Muscle of back (tissue), 11 donors: ENCODE measurements around the gene P2RY11. TPM values are rescaled to one million over a fixed set of nuclear protein-coding genes. Genes with fewer than 3 reads are reported as not detected.

Experiments used
- DNase-seq, 3 donors: peaks; one replicate each; pipeline versions ENCODE4 v3.0.0 to v3.0.0-alpha.2; 2013
- polyA plus RNA-seq, 10 donors: library from polyadenylated mRNA; unstranded; fragments of 120-200 nt; gene quantifications; one replicate each; pipeline ENCODE4 v1.2.1, GENCODE V29; 2013; ENCODE audit not compliant: insufficient read length in 10 of 10

The P2RY11 gene
- polyA plus RNA-seq, 10 donors: 7.1 to 10.5 (median 8.6) TPM

DNA sequence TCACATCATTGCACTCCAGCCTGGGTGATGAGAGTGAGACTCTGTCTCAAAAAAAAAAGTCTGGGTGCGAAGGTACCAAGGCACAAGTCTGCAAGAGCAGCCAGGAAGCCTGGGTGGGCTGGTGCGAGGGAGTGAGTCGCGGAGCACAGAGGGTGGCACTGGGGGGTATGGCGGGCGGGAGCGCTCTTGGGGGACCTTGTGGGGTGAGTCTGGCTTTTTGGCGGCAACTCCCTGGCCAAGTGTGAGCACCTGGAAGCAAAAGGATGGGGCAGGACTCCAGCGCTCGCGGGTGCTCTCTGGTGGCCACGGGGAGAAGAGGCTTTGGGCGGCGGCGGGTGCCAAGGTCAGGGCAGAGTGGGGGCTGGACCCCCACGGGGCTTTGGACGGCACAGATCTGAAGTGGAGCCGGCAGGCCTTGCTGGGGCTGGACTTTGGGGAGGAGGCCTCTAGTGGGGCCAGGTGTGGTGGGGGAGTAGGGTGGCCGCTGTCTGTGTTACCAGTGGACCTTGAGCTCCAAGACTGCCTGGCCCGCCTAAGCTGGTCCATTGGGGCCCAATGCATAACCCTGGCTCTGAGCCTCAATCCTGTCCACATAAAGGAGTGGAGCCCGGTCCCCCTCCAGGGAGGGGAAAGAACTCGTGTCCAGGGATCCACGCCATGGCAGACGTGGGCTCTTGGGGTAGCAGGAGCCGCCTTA is 1.6 kb downstream of the P2RY11 start:
- DNase-seq: no peak

DNA sequence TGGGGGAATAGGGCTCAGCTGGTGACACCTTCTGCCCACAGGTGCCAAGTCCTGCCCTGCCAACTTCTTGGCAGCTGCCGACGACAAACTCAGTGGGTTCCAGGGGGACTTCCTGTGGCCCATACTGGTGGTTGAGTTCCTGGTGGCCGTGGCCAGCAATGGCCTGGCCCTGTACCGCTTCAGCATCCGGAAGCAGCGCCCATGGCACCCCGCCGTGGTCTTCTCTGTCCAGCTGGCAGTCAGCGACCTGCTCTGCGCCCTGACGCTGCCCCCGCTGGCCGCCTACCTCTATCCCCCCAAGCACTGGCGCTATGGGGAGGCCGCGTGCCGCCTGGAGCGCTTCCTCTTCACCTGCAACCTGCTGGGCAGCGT is 2.1 kb downstream of the P2RY11 start:
- no peak for DNase-seq

- DNase-seq: no peak
Observed at GRCh38 chr19:10113964-10114650, 2.6 kb downstream of the P2RY11 start.

DNA sequence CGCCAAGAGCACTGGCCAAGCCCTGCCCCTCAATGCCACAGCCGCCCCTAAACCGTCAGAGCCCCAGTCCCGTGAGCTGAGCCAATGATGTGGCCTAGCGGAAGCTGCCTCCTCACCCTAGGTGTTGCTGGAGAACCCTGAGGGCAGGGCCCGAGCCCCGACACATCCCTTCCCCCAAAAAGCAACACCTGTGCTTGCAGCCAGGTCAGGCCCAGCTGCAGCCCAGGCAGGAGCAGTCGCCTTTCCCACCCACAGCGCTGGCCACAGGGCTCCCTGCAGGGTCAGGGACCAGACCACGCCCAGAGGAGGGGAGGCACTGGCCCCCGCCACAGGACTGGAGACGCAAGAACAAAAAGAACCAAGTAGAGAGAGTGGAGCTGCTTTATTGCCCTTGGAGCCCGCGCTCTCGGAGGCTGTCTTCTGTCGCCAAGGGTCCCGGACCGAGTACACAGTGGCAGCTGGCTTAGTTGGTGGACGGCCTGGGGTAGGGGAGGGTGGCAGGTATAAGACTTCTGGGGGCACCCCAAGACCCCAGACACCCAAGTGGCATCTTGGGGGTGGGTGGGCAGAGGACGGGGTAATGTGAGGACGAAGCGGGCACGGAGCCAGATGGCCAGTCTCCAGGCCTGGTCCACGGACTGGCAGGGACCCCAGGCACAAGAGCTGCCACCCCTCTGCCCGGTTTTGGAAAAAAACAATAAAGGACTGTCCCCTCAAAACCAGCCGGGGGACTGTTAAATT is 3.3 kb downstream of the P2RY11 start:
- no peak for DNase-seq

- no peak for DNase-seq
Observed at GRCh38 chr19:10115392-10116084, 4.0 kb downstream of the P2RY11 start.

GRCh38 chr19:10116085-10116865 is 4.8 kb downstream of the P2RY11 start:
- DNase-seq: no peak

DNA sequence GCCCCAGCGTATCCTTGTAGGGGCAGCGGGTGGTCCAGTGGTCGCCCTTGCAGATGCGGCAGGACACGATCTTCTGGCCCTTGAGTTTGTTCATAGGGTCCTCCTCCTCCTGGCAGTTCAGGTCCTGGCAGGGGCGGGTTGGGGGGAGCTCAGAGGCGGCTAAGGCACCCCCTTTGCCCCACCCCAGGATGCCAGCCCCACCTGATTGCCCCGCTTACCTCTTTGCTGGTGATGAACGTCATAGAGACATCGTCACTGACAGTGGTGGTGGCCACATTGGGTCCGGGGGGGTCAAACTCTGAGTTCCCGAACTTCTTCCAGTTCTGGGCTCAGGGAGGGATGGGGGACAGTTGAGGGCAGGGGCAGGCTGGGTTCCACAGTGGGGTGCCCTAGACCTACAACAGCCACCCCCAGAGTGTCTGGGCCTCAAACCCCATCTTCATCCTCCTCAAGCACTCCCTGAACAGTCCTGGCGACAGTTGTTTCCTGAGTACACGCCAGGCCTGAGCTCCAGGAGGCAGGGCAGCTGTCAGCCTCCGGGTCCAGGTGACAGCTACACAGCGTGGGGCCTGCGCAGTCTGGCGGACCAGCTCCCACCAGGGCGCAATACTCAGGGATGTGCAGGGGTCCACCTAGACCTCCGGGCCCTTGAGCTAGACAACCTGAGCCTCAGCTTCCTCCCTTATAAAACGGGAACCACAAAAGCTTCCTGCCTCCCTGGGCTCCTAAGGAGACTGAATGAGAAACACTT is 5.5 kb downstream of the P2RY11 start:
- no peak for DNase-seq

- no peak for DNase-seq
Observed at GRCh38 chr19:10118960-10119359, 7.5 kb downstream of the P2RY11 start.

GRCh38 chr19:10120538-10121189 is 9.2 kb downstream of the P2RY11 start:
- peak; percentile 71 to 81 (median 73) for DNase-seq

- peak; percentile 37 to 75 (median 59) for DNase-seq
Observed at GRCh38 chr19:10122045-10122444, 10.6 kb downstream of the P2RY11 start.

DNA sequence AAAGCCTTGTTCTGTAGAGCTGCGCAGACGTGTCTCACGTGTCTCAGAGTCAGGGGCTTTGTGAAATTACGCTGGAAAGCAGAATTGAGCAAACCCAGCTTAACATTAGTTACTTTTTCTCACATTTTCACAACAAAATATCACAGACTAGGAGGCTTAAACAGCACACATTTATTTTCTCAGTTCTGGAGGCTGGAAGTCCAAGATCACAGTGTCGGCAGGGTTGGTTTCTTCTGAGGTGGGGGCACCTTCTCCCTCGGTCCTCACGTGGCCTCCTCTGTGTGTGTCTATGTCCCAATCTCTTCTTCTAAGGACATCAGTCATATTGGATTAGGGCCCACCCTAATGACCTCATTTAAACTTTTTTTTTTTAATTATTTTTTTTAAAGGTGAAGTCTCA is 12.9 kb downstream of the P2RY11 start:
- DNase-seq: no peak

- no peak for DNase-seq
Observed at GRCh38 chr19:10126213-10126639, 14.7 kb downstream of the P2RY11 start.

DNA sequence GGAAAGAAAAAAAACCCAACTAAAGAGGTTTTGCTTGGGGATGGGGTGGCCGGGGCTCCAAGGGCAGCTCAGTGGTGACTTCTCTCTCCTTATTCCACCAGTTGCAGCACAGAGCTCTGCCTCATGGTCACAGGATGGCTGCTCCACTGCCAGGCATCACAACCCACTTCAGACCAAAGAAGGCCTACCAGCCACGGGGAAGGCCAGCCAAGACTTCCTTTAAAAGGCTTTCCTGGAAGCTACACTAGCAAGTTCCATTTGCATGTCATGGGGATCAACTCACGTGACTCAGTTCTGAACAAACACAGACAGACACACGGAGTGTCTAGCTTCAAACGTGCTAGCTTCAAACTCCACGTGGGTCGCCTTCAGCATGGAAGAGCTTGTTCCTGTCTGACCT is 21.4 kb downstream of the P2RY11 start:
- no peak for DNase-seq

DNA sequence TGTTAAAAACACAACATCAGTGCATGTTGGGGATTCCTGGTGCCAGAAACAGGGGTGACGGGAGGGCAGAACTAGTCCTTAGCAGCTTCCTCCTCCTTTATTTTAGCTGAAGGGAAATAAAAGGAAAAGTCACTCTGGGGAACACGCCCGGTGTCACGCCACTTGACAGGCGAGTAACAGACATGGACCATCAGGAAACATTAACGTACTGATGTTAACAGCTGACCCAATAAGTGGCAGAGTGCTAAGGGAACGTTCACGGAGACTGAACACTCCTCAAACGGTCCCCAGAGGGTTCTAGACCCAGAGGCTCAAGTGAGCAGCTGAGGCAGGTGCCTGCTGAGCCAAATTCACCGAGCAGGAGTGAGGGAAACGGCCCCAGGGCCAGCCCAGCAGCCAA is 22.1 kb downstream of the P2RY11 start:
- DNase-seq: no peak

DNA sequence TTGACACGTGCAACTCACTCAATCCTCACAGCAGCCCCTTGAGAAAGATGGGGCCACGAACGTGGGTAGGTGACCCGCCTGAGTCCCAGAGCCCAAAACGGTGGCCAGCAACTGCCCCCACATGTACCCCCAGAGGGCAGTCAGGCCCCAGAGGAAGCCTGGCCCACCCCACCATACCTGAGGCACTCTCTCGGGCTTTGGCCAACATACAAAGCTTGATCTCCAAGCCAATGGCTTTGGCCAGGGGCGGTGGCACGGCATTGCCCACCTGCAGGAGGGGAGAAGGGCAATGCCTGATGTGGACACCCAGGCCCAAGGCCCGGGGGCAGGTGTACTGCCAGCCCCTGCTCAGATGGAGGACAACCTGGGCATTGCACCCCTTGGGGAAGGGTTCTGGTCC is 22.5 kb downstream of the P2RY11 start:
- no peak for DNase-seq

DNA sequence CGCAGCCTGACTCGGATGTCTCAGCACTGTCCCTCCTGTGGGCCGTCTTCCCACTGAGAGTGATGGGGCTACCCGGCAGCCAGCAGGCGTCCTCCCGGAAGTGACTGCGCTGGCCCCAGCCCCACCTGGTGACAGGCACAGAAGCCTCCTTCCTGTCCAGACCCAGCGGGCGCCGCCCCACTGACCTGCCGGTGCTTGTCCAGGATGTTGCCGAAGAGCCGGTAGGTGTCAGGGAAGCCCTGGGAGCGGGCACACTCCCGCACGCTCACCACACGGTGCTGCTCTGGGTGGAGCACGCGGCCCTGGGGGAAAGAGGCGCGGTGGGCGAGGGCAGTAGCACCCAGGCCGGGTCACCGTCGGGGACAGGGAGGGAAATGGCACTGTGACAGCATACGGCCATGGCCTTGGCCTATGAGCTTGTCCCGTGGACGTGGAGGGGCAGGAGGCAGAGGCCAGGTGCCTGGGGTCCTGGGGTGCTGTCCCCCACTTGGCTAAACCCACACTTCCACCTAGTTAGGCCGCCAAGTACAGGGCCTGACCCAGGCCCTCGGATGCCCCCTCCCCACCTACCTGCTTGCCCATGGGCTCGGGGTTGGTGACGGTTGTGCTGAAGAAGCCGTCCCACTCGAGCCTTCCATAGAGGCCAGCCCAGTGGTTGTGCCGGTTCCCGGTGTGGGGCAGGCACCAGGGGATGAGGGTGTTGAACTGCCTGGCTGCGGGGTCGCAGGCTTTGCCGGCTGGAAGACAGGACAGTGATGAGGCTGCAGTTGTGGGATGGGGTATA is 24.2 kb downstream of the P2RY11 start:
- DNase-seq: no peak

- DNase-seq: no peak
Observed at GRCh38 chr19:10136936-10137335, 25.4 kb downstream of the P2RY11 start.

- no peak for DNase-seq
Observed at GRCh38 chr19:10137751-10138682, 26.5 kb downstream of the P2RY11 start.
